Measurements from ENCODE around the gene FKBP11. TPM values are rescaled to one million over a fixed set of nuclear protein-coding genes. Genes with fewer than 3 reads are reported as not detected.
"Not testable (repeated sequence)": the region's sequence is repeated elsewhere in the genome, so short reads cannot be mapped to it uniquely, and the experiment has no call there.

The FKBP11 gene
- total and polyA plus RNA-seq, 2 experiments from 2014 or later: 17.4 to 158 TPM

DNA sequence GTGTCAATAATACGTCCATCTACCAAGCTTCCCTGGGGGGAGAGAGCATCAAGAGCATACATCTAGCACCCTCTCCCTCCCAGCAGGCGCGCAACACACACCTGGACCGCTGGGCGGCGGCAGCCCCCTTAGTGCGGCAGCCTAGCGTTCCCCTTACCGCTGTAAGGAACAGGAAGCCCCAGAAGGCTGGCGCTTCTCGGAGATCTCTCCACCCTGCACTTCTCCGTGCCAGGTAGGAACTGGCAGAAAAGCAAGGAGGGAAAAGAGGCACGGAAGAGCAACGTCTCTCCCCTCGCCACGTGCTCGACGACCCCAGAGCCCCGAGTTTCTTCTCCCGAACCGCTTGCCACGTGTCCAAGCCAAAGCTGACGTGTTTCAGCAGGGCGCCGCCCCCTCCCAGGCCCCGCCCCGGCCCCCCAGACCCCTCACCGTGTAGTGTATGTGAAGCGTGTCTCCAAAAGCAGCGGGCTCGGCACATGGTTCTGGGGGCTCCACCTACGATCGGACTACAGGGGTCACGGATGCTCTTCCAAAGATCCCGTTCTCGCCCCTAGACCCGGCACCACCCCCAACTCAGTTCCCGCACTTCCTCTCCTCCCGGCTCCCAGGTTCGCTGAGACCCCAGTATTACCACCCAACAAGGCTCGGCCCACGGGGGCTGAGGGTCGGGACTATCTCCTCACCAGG lies 532 bp downstream of the FKBP11 start:
- peak; percentile 68 for DNase-seq
- Histone ChIP-seq H3F3A (ENCODE audit: insufficient read depth) (peaks cover 17% of the 10 kb centered on the region; the same call in 1 of the 2 replicates), H3K36me3 (ENCODE audit: low read depth) (peaks cover 23% of the 10 kb centered on the region), H3K4me1 (ENCODE audit: insufficient read depth) (peaks cover 10% of the 10 kb centered on the region; the same call in 1 of the 2 replicates), H3K9me3 (ENCODE audit: low read depth) (no peaks in the 10 kb centered on the region), H3K9ac (peak overlapping the region; percentile 97), H3K4me2 (ENCODE audit: unreplicated experiment) (peak overlapping the region; percentile 89), H3K27me3 (replicated peaks; ENCODE audit: insufficient read depth) (no peaks in the 10 kb centered on the region), H3K79me2 (ENCODE audit: insufficient read depth) (no peaks in the 10 kb centered on the region), H2AFZ (peak overlapping the region; percentile 74), H3K27ac (peak overlapping the region; percentile 46), H4K20me1 (ENCODE audit: insufficient read depth) (no peaks in the 10 kb centered on the region), H3K9me2 (ENCODE audit: insufficient read depth) (no peaks in the 10 kb centered on the region), H3K4me3 (peak overlapping the region; percentile 97)
- 2 to 4% methylated on average over 36 to 38 of the region's 43 CpGs for WGBS, 2 experiments (ENCODE audit: low coverage in 1 of 2, low lambda C conversion rate in 2 of 2, missing lambda C conversion rate in 2 of 2)
- in situ Hi-C loops (cut with MboI): no loop called here
- TF ChIP-seq EZH2phosphoT487 (IDR thresholded peaks at IDR 0.05; ENCODE audit: insufficient read depth, low read depth): no peak
- TF ChIP-seq EZH2 (IDR thresholded peaks at IDR 0.05; ENCODE audit: insufficient read depth, poor library complexity, severe bottlenecking): no peak

DNA sequence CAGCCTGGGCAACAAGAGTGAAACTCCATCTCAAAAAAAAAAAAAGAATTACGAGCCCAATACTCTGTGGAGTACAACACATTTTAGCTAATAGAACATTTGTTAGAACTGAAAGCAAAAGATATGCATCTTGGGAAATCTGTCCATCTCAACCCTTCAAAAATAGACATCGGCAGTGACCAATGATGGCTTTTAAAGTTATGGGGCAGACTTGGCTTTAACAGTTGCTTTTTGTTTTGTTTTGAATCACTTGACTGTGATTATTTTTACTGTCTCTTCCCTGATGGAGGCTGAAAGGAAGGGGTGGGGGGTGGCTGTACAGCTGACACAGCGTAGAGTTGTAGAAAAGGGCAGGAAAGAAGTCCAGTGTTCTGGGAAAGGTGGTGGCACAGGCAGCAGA lies 2.2 kb downstream of the FKBP11 start:
- no peaks in the 10 kb centered on the region for H3K27me3 ChIP-seq (replicated peaks; ENCODE audit: insufficient read depth)
- H3K4me2 ChIP-seq (ENCODE audit: unreplicated experiment): no peak overlapping the region
- no peak for DNase-seq
- no peak overlapping the region for H3K9ac ChIP-seq
- WGBS, 2 experiments (ENCODE audit: low coverage in 1 of 2, low lambda C conversion rate in 2 of 2, missing lambda C conversion rate in 2 of 2): 95 to 96% methylated on average over 3 of the region's 3 CpGs
- H3K4me1 ChIP-seq (ENCODE audit: insufficient read depth): peaks cover 10% of the 10 kb centered on the region; the same call in 1 of the 2 replicates
- H3K9me2 ChIP-seq (ENCODE audit: insufficient read depth): no peaks in the 10 kb centered on the region
- H3K36me3 ChIP-seq (ENCODE audit: low read depth): peaks cover 22% of the 10 kb centered on the region
- no peak overlapping the region for H2AFZ ChIP-seq
- H3K27ac ChIP-seq: no peak overlapping the region
- H3K79me2 ChIP-seq (ENCODE audit: insufficient read depth): no peaks in the 10 kb centered on the region
- in situ Hi-C loops (cut with MboI): no loop called here
- TF ChIP-seq EZH2 (IDR thresholded peaks at IDR 0.05; ENCODE audit: insufficient read depth, poor library complexity, severe bottlenecking): no peak
- TF ChIP-seq EZH2phosphoT487 (IDR thresholded peaks at IDR 0.05; ENCODE audit: insufficient read depth, low read depth): no peak
- H3K4me3 ChIP-seq: no peak overlapping the region
- H3K9me3 ChIP-seq (ENCODE audit: low read depth): no peaks in the 10 kb centered on the region
- H4K20me1 ChIP-seq (ENCODE audit: insufficient read depth): no peaks in the 10 kb centered on the region
- peaks cover 14% of the 10 kb centered on the region; the same call in 1 of the 2 replicates for H3F3A ChIP-seq (ENCODE audit: insufficient read depth)

DNA sequence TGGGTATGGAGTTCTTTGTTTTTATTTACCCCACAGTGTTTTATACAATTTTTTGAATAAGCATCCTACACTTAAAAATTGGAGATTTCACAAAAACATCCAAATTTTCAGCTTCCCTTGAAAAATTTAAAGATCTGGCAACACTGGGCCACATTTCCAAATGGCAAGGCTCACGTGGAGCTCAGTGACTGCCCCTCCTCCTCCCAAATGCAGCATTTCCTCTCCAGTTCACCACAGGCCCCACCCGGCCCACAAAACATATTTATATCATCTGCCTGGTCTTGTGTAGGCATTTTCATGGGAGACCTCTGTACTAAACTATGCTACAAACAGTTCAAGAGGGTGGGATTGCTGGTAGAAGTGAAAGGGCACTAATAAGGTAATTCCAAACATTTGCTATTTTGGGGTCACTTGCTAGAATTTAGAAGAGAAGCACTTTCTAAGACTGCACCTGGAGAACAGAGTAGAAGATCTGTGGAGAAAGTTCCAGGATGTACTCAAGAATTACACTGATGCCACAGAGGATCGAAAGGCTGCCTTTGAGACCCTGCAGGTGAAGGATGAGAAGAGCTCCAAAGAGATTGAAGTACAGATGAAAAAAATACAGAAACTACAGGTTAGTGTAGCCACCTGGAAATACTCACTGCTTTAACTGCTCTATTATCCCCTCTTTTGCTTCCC lies 7.3 kb downstream of the FKBP11 start:
- DNase-seq: no peak
- TF ChIP-seq EZH2phosphoT487 (IDR thresholded peaks at IDR 0.05; ENCODE audit: insufficient read depth, low read depth) (no peak), EZH2 (IDR thresholded peaks at IDR 0.05; ENCODE audit: insufficient read depth, poor library complexity, severe bottlenecking) (no peak)
- no peak overlapping the region for H3K9ac ChIP-seq
- H3K27ac ChIP-seq: no peak overlapping the region
- no peaks in the 10 kb centered on the region for H3K27me3 ChIP-seq (replicated peaks; ENCODE audit: insufficient read depth)
- H3K36me3 ChIP-seq (ENCODE audit: low read depth): peaks cover 15% of the 10 kb centered on the region; the same call in 1 of the 2 replicates
- 0 out of 2 replicates have a peak, but pooled peaks cover 3% of the 10 kb centered on the region for H3K4me1 ChIP-seq (ENCODE audit: insufficient read depth)
- H3K9me3 ChIP-seq (ENCODE audit: low read depth): no peaks in the 10 kb centered on the region
- H3K4me2 ChIP-seq (ENCODE audit: unreplicated experiment): no peak overlapping the region
- in situ Hi-C loops (cut with MboI): no loop called here
- no peaks in the 10 kb centered on the region for H3K79me2 ChIP-seq (ENCODE audit: insufficient read depth)
- H4K20me1 ChIP-seq (ENCODE audit: insufficient read depth): no peaks in the 10 kb centered on the region
- H3K4me3 ChIP-seq: no peak overlapping the region
- no peak overlapping the region for H2AFZ ChIP-seq
- WGBS, 2 experiments (ENCODE audit: low coverage in 1 of 2, low lambda C conversion rate in 2 of 2, missing lambda C conversion rate in 2 of 2): 52 to 65% methylated on average over 3 of the region's 3 CpGs
- H3K9me2 ChIP-seq (ENCODE audit: insufficient read depth): no peaks in the 10 kb centered on the region
- no peaks in the 10 kb centered on the region for H3F3A ChIP-seq (ENCODE audit: insufficient read depth)

DNA sequence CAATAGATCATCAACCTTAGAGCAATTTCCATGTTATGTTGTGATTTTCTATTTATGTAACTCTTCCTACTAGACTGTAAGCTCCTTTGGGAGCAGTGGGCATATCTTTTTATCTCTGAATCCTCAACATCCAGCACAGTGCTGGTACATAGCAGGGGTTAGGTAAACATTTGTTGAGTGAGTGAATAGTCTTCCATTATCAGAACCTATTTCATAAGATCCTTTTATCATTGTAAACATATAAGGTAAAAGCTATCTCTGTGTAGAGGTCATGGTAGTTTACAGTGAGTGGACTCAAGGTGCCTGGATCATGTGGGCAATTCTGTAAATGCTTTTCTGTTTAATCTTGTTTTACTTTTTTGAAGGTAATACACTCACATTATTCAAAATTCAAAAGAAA lies 15.1 kb downstream of the FKBP11 start:
- Histone ChIP-seq H3K4me2 (ENCODE audit: unreplicated experiment) (no peak overlapping the region), H2AFZ (no peak overlapping the region), H3K4me3 (no peak overlapping the region), H3K9me3 (ENCODE audit: low read depth) (no peaks in the 10 kb centered on the region), H3F3A (ENCODE audit: insufficient read depth) (no peaks in the 10 kb centered on the region), H3K9me2 (ENCODE audit: insufficient read depth) (no peaks in the 10 kb centered on the region), H3K9ac (no peak overlapping the region), H3K27ac (no peak overlapping the region), H3K79me2 (ENCODE audit: insufficient read depth) (no peaks in the 10 kb centered on the region), H4K20me1 (ENCODE audit: insufficient read depth) (no peaks in the 10 kb centered on the region), H3K36me3 (ENCODE audit: low read depth) (no peaks in the 10 kb centered on the region), H3K4me1 (ENCODE audit: insufficient read depth) (no peaks in the 10 kb centered on the region), H3K27me3 (replicated peaks; ENCODE audit: insufficient read depth) (no peaks in the 10 kb centered on the region)
- TF ChIP-seq EZH2phosphoT487 (IDR thresholded peaks at IDR 0.05; ENCODE audit: insufficient read depth, low read depth) (no peak), EZH2 (IDR thresholded peaks at IDR 0.05; ENCODE audit: insufficient read depth, poor library complexity, severe bottlenecking) (no peak)
- in situ Hi-C loops (cut with MboI): no loop called here
- no peak for DNase-seq

DNA sequence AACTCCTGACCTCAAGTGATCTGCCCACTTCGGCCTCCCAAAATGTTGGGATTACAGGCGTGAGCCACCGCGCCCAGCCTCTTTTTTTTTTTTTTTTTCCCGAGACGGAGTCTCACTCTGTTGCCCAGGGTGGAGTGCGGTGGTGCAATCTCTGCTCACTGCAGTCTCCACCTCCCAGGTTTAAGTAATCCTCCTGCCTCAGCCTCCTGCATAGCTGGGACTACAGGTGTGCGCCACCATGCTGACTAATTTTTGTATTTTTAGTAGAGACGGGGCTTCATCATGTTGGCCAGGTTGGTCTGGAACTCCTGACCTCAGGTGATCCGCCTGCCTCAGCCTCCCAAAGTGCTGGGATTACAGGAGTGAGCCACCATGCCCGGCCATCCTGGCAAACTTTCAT lies 15.6 kb downstream of the FKBP11 start:
- H4K20me1 ChIP-seq (ENCODE audit: insufficient read depth); H3K4me2 ChIP-seq (ENCODE audit: unreplicated experiment); H3K9ac ChIP-seq; H3K36me3 ChIP-seq (ENCODE audit: low read depth); H3K4me1 ChIP-seq (ENCODE audit: insufficient read depth); H2AFZ ChIP-seq; H3K27me3 ChIP-seq (replicated peaks; ENCODE audit: insufficient read depth); H3K4me3 ChIP-seq; in situ Hi-C loops (cut with MboI); H3K9me2 ChIP-seq (ENCODE audit: insufficient read depth); H3K9me3 ChIP-seq (ENCODE audit: low read depth); H3F3A ChIP-seq (ENCODE audit: insufficient read depth); H3K27ac ChIP-seq; H3K79me2 ChIP-seq (ENCODE audit: insufficient read depth); DNase-seq: not testable (repeated sequence)
- 88 to 93% methylated on average over 9 to 11 of the region's 11 CpGs for WGBS, 2 experiments (ENCODE audit: low coverage in 1 of 2, low lambda C conversion rate in 2 of 2, missing lambda C conversion rate in 2 of 2)
